Naive thymus-derived CD4-positive, alpha-beta T cell (primary cell): ENCODE measurements around the gene SPC24. TPM values are rescaled to one million over a fixed set of nuclear protein-coding genes. Genes with fewer than 3 reads are reported as not detected.
"Not testable (repeated sequence)": the region's sequence is repeated elsewhere in the genome, so short reads cannot be mapped to it uniquely, and the experiment has no call there.

ENCODE experiments used
- ATAC-seq: fragments of 150-1000 bp; cut with Tn5 transposase; 2 replicates; pipeline ENCODE4 v1.10.0; 2021; ENCODE audit warnings: mild to moderate bottlenecking, moderate library complexity
- CTCF ChIA-PET: fragments of 350-600 bp; sonication (Branson Sonifier 250); formaldehyde crosslinking; loops from one replicate; lab custom pipeline; 2021; ENCODE audit warnings: antibody characterized with exemption; lab: Charles Lee
- POLR2A ChIA-PET: fragments of 350-600 bp; sonication (Branson Sonifier 250); formaldehyde crosslinking; loops from one replicate; lab custom pipeline; 2021; ENCODE audit warnings: antibody characterized with exemption, inconsistent platforms; lab: Charles Lee
- DNase-seq, 9 donors: peaks; one replicate each; pipeline versions ENCODE4 v3.0.0 to v3.0.0-alpha.2; 2020 to 2022; ENCODE audit warnings: mixed read lengths in 1 of 9
- H3K27ac ChIP-seq: one replicate; pipeline ENCODE4 v1.7.0; 2013; ENCODE audit warnings: mild to moderate bottlenecking, low read depth, low read length, moderate library complexity
- H3K27me3 ChIP-seq, 2 donors: one replicate each; pipeline ENCODE4 v1.7.0; 2013; ENCODE audit warnings: low read length in 2 of 2, mild to moderate bottlenecking in 2 of 2, moderate library complexity in 2 of 2; ENCODE audit not compliant: control insufficient read depth in 2 of 2, insufficient read depth in 2 of 2
- H3K36me3 ChIP-seq, 3 experiments: 1 replicate in 2 of 3; 2 replicates in 1 of 3; pipeline ENCODE4 v1.7.0; 2013; ENCODE audit warnings: low read length in 3 of 3, mild to moderate bottlenecking in 3 of 3, moderate library complexity in 1 of 3; ENCODE audit not compliant: insufficient read depth in 3 of 3, control insufficient read depth in 2 of 3
- H3K4me1 ChIP-seq, 2 donors: one replicate each; pipeline ENCODE4 v1.7.0; 2013; ENCODE audit warnings: low read length in 2 of 2, mild to moderate bottlenecking in 2 of 2, moderate library complexity in 1 of 2; ENCODE audit not compliant: control insufficient read depth in 2 of 2, insufficient read depth in 2 of 2
- H3K4me3 ChIP-seq: 2 replicates; pipeline ENCODE4 v1.7.0; 2013; ENCODE audit warnings: mild to moderate bottlenecking, low read length
- H3K9me3 ChIP-seq, 3 experiments: 1 replicate in 2 of 3; 2 replicates in 1 of 3; pipeline ENCODE4 v1.7.0; 2013; ENCODE audit warnings: low read length in 3 of 3; ENCODE audit not compliant: control insufficient read depth in 2 of 3
- H3K27ac Mint-ChIP-seq, 9 donors: one replicate each; pipeline ENCODE4 v1.8.0; 2020 to 2022; ENCODE audit warnings: mixed read lengths in 9 of 9, mild to moderate bottlenecking in 8 of 9, moderate library complexity in 5 of 9, inconsistent platforms in 2 of 9
- H3K27me3 Mint-ChIP-seq, 5 donors: one replicate each; pipeline ENCODE4 v1.8.0; 2021 to 2022; ENCODE audit warnings: mixed read lengths in 5 of 5, mild to moderate bottlenecking in 1 of 5
- H3K36me3 Mint-ChIP-seq, 5 donors: one replicate each; pipeline ENCODE4 v1.8.0; 2020 to 2022; ENCODE audit warnings: mixed read lengths in 5 of 5, mild to moderate bottlenecking in 3 of 5, inconsistent platforms in 1 of 5
- H3K4me1 Mint-ChIP-seq, 7 donors: one replicate each; pipeline ENCODE4 v1.8.0; 2020 to 2022; ENCODE audit warnings: mixed read lengths in 7 of 7, mild to moderate bottlenecking in 3 of 7, inconsistent platforms in 1 of 7
- H3K4me3 Mint-ChIP-seq, 10 donors: one replicate each; pipeline ENCODE4 v1.8.0; 2020 to 2022; ENCODE audit warnings: mild to moderate bottlenecking in 10 of 10, mixed read lengths in 10 of 10, moderate library complexity in 6 of 10, inconsistent platforms in 2 of 10
- H3K9me3 Mint-ChIP-seq, 11 donors: one replicate each; pipeline ENCODE4 v1.8.0; 2020 to 2022; ENCODE audit warnings: mixed read lengths in 11 of 11, mild to moderate bottlenecking in 4 of 11, inconsistent platforms in 1 of 11, moderate library complexity in 1 of 11
- intact Hi-C, 2 donors: fragments of 100-400 bp; cut with micrococcal nuclease; formaldehyde crosslinking; loops; one replicate each; pipeline ENCODE4 v1.15.1; 2023
- microRNA-seq: library from miRNA; unstranded; fragments of <30 nt; microRNA quantifications from one replicate; pipeline ENCODE4 v1.2.0, GENCODE V29; 2022; ENCODE audit warnings: borderline microRNAs expressed
- polyA plus RNA-seq, 2 donors: library from polyadenylated mRNA; unstranded; fragments of 300-500 nt; fragmentation: Illumina TruSeq; gene quantifications; one replicate each; pipeline ENCODE4 v1.2.3, GENCODE V29; 2021
- total RNA-seq, 6 experiments: library from RNA in 5 of 6; stranded (reverse) in 5 of 6; gene quantifications; 1 replicate in 5 of 6; 2 replicates in 1 of 6; pipeline ENCODE4 v1.2.3 and lab custom pipeline; 2021 to 2026

The SPC24 gene
- total and polyA plus RNA-seq, 7 experiments from 2014 or later, result 0.33 to 45.4 (median 1.4) TPM; not detected in 1

- CTCF ChIA-PET, result no interaction called here
- intact Hi-C loops, result loop anchor here in 1 of 2 donors (10.0 kb wide), 2 partner anchors 444 to 694 kb away; partner anchors contain the start of genes CDC37 and ILF3
- H3K9me3 Mint-ChIP-seq, result peaks cover 0 to 12% (median 2%) of the 10 kb centered on the region in 11 donors
- Histone ChIP-seq H3K9me3 (no peaks in the 10 kb centered on the region), H3K4me1 (peaks cover 23 to 31% of the 10 kb centered on the region in 2 donors), H3K27ac (no peak overlapping the region), H3K4me3 (no peak overlapping the region), H3K36me3 (peaks cover 0 to 17% (median 8%) of the 10 kb centered on the region in 3 experiments), H3K27me3 (no peaks in the 10 kb centered on the region)
- no peak overlapping the region for H3K27ac Mint-ChIP-seq
- no peak overlapping the region for H3K4me3 Mint-ChIP-seq
- POLR2A ChIA-PET, result interaction anchor here (0.6 to 1.3 kb wide), 2 partner anchors 10 to 13 kb away, joined by 3 read pairs; no protein-coding TSS in a partner anchor
- DNase-seq (no peak), ATAC-seq (no peak)
- peaks cover 25 to 54% (median 29%) of the 10 kb centered on the region in 7 donors for H3K4me1 Mint-ChIP-seq
- H3K36me3 Mint-ChIP-seq, result peaks cover 5 to 47% (median 24%) of the 10 kb centered on the region in 5 donors
- H3K27me3 Mint-ChIP-seq, result no peaks in the 10 kb centered on the region
Observed at GRCh38 chr19:11098327-11098726, 57.3 kb downstream of the SPC24 start.

GRCh38 chr19:11097367-11097766 is 58.2 kb downstream of the SPC24 start:
- intact Hi-C loops, result loop anchor here in 1 of 2 donors (10.0 kb wide), 2 partner anchors 443 to 693 kb away; partner anchors contain the start of genes CDC37 and ILF3
- not testable (repeated sequence) for H3K9me3 ChIP-seq

GRCh38 chr19:11096210-11096841 is 59.3 kb downstream of the SPC24 start:
- ATAC-seq, result peak; percentile 11
- H3K4me1 Mint-ChIP-seq, result peaks cover 28 to 66% (median 45%) of the 10 kb centered on the region in 7 donors
- peak overlapping the region; percentile 48 to 84 (median 68) for H3K4me3 Mint-ChIP-seq
- peaks cover 5 to 53% (median 24%) of the 10 kb centered on the region in 5 donors for H3K36me3 Mint-ChIP-seq
- peak overlapping the region; percentile 82 to 96 (median 90) for H3K27ac Mint-ChIP-seq
- peaks cover 0 to 12% (median 2%) of the 10 kb centered on the region in 11 donors for H3K9me3 Mint-ChIP-seq
- no peaks in the 10 kb centered on the region for H3K27me3 Mint-ChIP-seq
- Histone ChIP-seq H3K27me3 (no peaks in the 10 kb centered on the region), H3K27ac (peak overlapping the region; percentile 50), H3K9me3 (no peaks in the 10 kb centered on the region), H3K4me3 (peak overlapping the region; percentile 56), H3K36me3 (peaks cover 0 to 8% (median 0%) of the 10 kb centered on the region in 3 experiments), H3K4me1 (peaks cover 33 to 47% of the 10 kb centered on the region in 2 donors)
- intact Hi-C loops, result loop anchor here (1.0 to 10.0 kb wide), 3 partner anchors 60 to 692 kb away; partner anchors contain the start of genes CDC37 (in 1 of the 2) and ILF3 (in 1 of the 2)
- DNase-seq, result peak in 1 of 9 donors; percentile 39
- POLR2A ChIA-PET, result interaction anchor here (0.9 to 1.6 kb wide), 2 partner anchors 30 to 42 kb away, joined by 3 to 5 read pairs; no protein-coding TSS in a partner anchor
- CTCF ChIA-PET, result interaction anchor here (9.1 kb wide), 1 partner anchor 61 kb away, joined by 44 read pairs; no protein-coding TSS in a partner anchor

More at GRCh38 chr19:11097367-11097766, 58.2 kb downstream of the SPC24 start:
- ChIA-PET POLR2A (interaction anchor here (0.7 to 1.3 kb wide), 3 partner anchors 9 to 296 kb away, joined by 3 to 5 read pairs (median 3); no protein-coding TSS in a partner anchor), CTCF (interaction anchor here (0.8 kb wide), 1 partner anchor 42 kb away, joined by 6 read pairs; no protein-coding TSS in a partner anchor)
- not testable (repeated sequence) for H3K27ac ChIP-seq, ATAC-seq, H3K27me3 ChIP-seq, H3K36me3 ChIP-seq, H3K27me3 Mint-ChIP-seq, H3K4me3 ChIP-seq, DNase-seq, H3K4me3 Mint-ChIP-seq
- Mint-ChIP-seq H3K9me3 (peaks cover 0 to 12% (median 2%) of the 10 kb centered on the region in 11 donors), H3K4me1 (peaks cover 25 to 62% (median 35%) of the 10 kb centered on the region in 7 donors), H3K36me3 (peaks cover 5 to 48% (median 24%) of the 10 kb centered on the region in 5 donors), H3K27ac (peak overlapping the region in 2 of 9 donors; percentile 8 to 95)
- peaks cover 25 to 40% of the 10 kb centered on the region in 2 donors for H3K4me1 ChIP-seq

Small RNA genes within 50 kb of the gene (microRNA-seq; reads per million reads assigned to microRNA genes)
- not detected for gene MIR6886

Other genes starting within 250 kb of the SPC24 start
- 10 to 100 TPM; 20.5 to 27.9 (median 26.2) TPM for gene YIPF2, start 227.1 kb downstream of the SPC24 start, total RNA-seq
- gene YIPF2, start 227.1 kb downstream of the SPC24 start, polyA plus RNA-seq, result 10 to 100 TPM; 11.7 to 12.9 TPM
- 10 to 100 TPM; 15.8 to 33.4 (median 24.7) TPM for gene TIMM29, start 227.0 kb downstream of the SPC24 start, total RNA-seq
- gene TIMM29, start 227.0 kb downstream of the SPC24 start, polyA plus RNA-seq, result 10 to 100 TPM; 27.1 to 47.5 TPM
- 100 to 1,000 TPM in 4 of 5 experiments, 10 to 100 TPM in 1; 96.0 to 126 (median 104) TPM for gene SMARCA4, start 194.8 kb downstream of the SPC24 start, total RNA-seq
- gene SMARCA4, start 194.8 kb downstream of the SPC24 start, polyA plus RNA-seq, result 10 to 100 TPM; 11.8 to 33.9 TPM
- gene LDLR, start 66.3 kb downstream of the SPC24 start, total RNA-seq, result 10 to 100 TPM; 29.1 to 90.3 (median 39.0) TPM
- 1 to 10 TPM; 5.5 to 7.0 TPM for gene LDLR, start 66.3 kb downstream of the SPC24 start, polyA plus RNA-seq
- gene KANK2, start 41.8 kb upstream of the SPC24 start, total RNA-seq, result 1 to 10 TPM in 1 of 5 experiments, under 1 TPM in 4; 0.32 to 2.9 (median 0.53) TPM
- gene KANK2, start 41.8 kb upstream of the SPC24 start, polyA plus RNA-seq, result not detected
- not detected for gene ANGPTL8, start 83.8 kb upstream of the SPC24 start, total RNA-seq
- gene ANGPTL8, start 83.8 kb upstream of the SPC24 start, polyA plus RNA-seq, result not detected
- 1 to 10 TPM in 2 of 5 experiments, under 1 TPM in 1, not detected in 2; 0.73 to 5.2 (median 1.5) TPM for gene DOCK6, start 106.7 kb upstream of the SPC24 start, total RNA-seq
- not detected for gene DOCK6, start 106.7 kb upstream of the SPC24 start, polyA plus RNA-seq
- not detected for gene TSPAN16, start 140.4 kb upstream of the SPC24 start, total RNA-seq
- not detected for gene TSPAN16, start 140.4 kb upstream of the SPC24 start, polyA plus RNA-seq
- 10 to 100 TPM in 2 of 5 experiments, 1 to 10 TPM in 3; 7.4 to 38.2 (median 8.8) TPM for gene RAB3D, start 183.9 kb upstream of the SPC24 start, total RNA-seq
- gene RAB3D, start 183.9 kb upstream of the SPC24 start, polyA plus RNA-seq, result 1 to 10 TPM; 1.4 to 2.3 TPM
- gene TMEM205, start 190.5 kb upstream of the SPC24 start, total RNA-seq, result 10 to 100 TPM; 19.5 to 36.7 (median 29.5) TPM
- 10 to 100 TPM; 66.7 to 81.0 TPM for gene TMEM205, start 190.5 kb upstream of the SPC24 start, polyA plus RNA-seq
- 10 to 100 TPM; 17.6 to 87.4 (median 84.3) TPM for gene CCDC159, start 190.7 kb upstream of the SPC24 start, total RNA-seq
- 10 to 100 TPM in 1 of 2 donors, 1 to 10 TPM in 1; 10.0 to 19.6 TPM for gene CCDC159, start 190.7 kb upstream of the SPC24 start, polyA plus RNA-seq
- 10 to 100 TPM in 4 of 5 experiments, 1 to 10 TPM in 1; 2.6 to 31.0 (median 13.7) TPM for gene PLPPR2, start 199.7 kb upstream of the SPC24 start, total RNA-seq
- 1 to 10 TPM in 1 of 2 donors, under 1 TPM in 1; 0.92 to 1.0 TPM for gene PLPPR2, start 199.7 kb upstream of the SPC24 start, polyA plus RNA-seq
- gene SWSAP1, start 218.9 kb upstream of the SPC24 start, total RNA-seq, result 1 to 10 TPM; 3.4 to 4.2 (median 4.0) TPM
- gene SWSAP1, start 218.9 kb upstream of the SPC24 start, polyA plus RNA-seq, result 1 to 10 TPM; 5.9 to 7.3 TPM
- gene EPOR, start 228.5 kb upstream of the SPC24 start, total RNA-seq, result 1 to 10 TPM; 5.1 to 9.5 (median 8.4) TPM
- gene EPOR, start 228.5 kb upstream of the SPC24 start, polyA plus RNA-seq, result 10 to 100 TPM in 1 of 2 donors, 1 to 10 TPM in 1; 5.9 to 14.8 TPM